Endothelial cell of umbilical vein (primary cell): ENCODE measurements around the gene CLPSL2. TPM values are rescaled to one million over a fixed set of nuclear protein-coding genes. Genes with fewer than 3 reads are reported as not detected.

Experiments used
- BruUV-seq: library from RNA; stranded (reverse); fragments of 400-500 nt; replicated peaks from 2 replicates; lab custom pipeline; 2021; lab: Mats Ljungman, UMichigan
- CTCF ChIA-PET: fragments of 300-600, 350-600 bp; sonication (Branson Sonifier 250); formaldehyde crosslinking; loops from one replicate; lab custom pipeline; 2021; ENCODE audit warnings: antibody characterized with exemption, inconsistent platforms; lab: Charles Lee
- POLR2A ChIA-PET: fragments of 300-600, 350-600 bp; sonication (Branson Sonifier 250); formaldehyde crosslinking; loops from one replicate; lab custom pipeline; 2021; ENCODE audit warnings: antibody characterized with exemption, inconsistent platforms; lab: Charles Lee
- DNase-seq: peaks from one replicate; pipeline ENCODE4 v3.0.0-alpha.2; 2011; ENCODE audit warnings: low read depth, low spot score
- FAIRE-seq: peaks from 2 replicates; lab custom pipeline; 2011; peaks lifted over from hg19 to GRCh38; lab: Jason Lieb, UNC
- H2AFZ ChIP-seq: 2 replicates; pipeline ENCODE4 v1.6.0; 2012; ENCODE audit warnings: low read depth, low read length, control low read depth, inconsistent platforms
- H3K27ac ChIP-seq: 2 replicates; pipeline ENCODE4 v1.5.1; 2011; ENCODE audit warnings: low read depth, mild to moderate bottlenecking, control low read depth, low read length, moderate library complexity; ENCODE audit not compliant: insufficient read depth
- H3K27me3 ChIP-seq, 2 experiments: 2 replicates each; pipeline versions ENCODE4 v1.6.0 to v1.6.1; 2011; ENCODE audit warnings: low read length in 2 of 2, mixed read lengths in 1 of 2; ENCODE audit not compliant: control insufficient read depth in 2 of 2, insufficient read depth in 2 of 2
- H3K36me3 ChIP-seq, 2 experiments: 2 replicates in 1 of 2; 3 replicates in 1 of 2; pipeline ENCODE4 v1.5.1; 2011; ENCODE audit warnings: low read length in 2 of 2, mild to moderate bottlenecking in 1 of 2, moderate library complexity in 1 of 2; ENCODE audit not compliant: control insufficient read depth in 2 of 2, insufficient read depth in 2 of 2; ENCODE audit errors: extremely low read depth in 1 of 2
- H3K4me1 ChIP-seq: 3 replicates; pipeline ENCODE4 v1.5.1; 2011; ENCODE audit warnings: mild to moderate bottlenecking, low read length; ENCODE audit not compliant: control insufficient read depth, insufficient read depth; ENCODE audit errors: extremely low read depth
- H3K4me2 ChIP-seq: 2 replicates; pipeline ENCODE4 v1.6.1; 2011; ENCODE audit warnings: low read length, control low read depth, mixed read lengths; ENCODE audit not compliant: insufficient read depth
- H3K4me3 ChIP-seq, 3 experiments: fragments of 200-600 bp in 1 of 3; sonication (generic), shearing (Covaris generic) in 1 of 3; replicated peaks in 1 of 3; 2 replicates each; pipeline ENCODE4 v1.5.1; 2011 to 2016; ENCODE audit warnings: control low read depth in 3 of 3, low read length in 3 of 3, mild to moderate bottlenecking in 2 of 3, inconsistent platforms in 1 of 3, low read depth in 1 of 3, moderate library complexity in 1 of 3; ENCODE audit not compliant: insufficient read depth in 1 of 3
- H3K79me2 ChIP-seq: 2 replicates; pipeline ENCODE4 v1.6.0; 2012; ENCODE audit warnings: low read length, inconsistent platforms; ENCODE audit not compliant: control insufficient read depth, insufficient read depth
- H3K9ac ChIP-seq: replicated peaks from 2 replicates; pipeline ENCODE3; 2011; ENCODE audit warnings: low read length, control low read depth; ENCODE audit not compliant: insufficient read depth; ENCODE audit errors: extremely low read depth
- H3K9me1 ChIP-seq: replicated peaks from 3 replicates; pipeline ENCODE4 v1.6.0; 2011; ENCODE audit warnings: mild to moderate bottlenecking, low read length; ENCODE audit not compliant: control insufficient read depth, insufficient read depth; ENCODE audit errors: extremely low read depth
- H3K9me3 ChIP-seq: replicated peaks from 2 replicates; pipeline ENCODE4 v1.5.1; 2012; ENCODE audit warnings: low read length, inconsistent platforms; ENCODE audit not compliant: control insufficient read depth, insufficient read depth
- H4K20me1 ChIP-seq: replicated peaks from 2 replicates; pipeline ENCODE3; 2011; ENCODE audit warnings: mild to moderate bottlenecking, low read length; ENCODE audit not compliant: control insufficient read depth, insufficient read depth; ENCODE audit errors: extremely low read depth
- CTCF ChIP-seq, 2 donors: IDR thresholded peaks; 1 replicate in 1 of 2; 2 replicates in 1 of 2; pipeline ENCODE4 v1.5.1; 2011; ENCODE audit warnings: low read length in 2 of 2, mild to moderate bottlenecking in 2 of 2, moderate library complexity in 2 of 2, control low read depth in 1 of 2, inconsistent platforms in 1 of 2, low read depth in 1 of 2; ENCODE audit not compliant: insufficient read depth in 1 of 2; ENCODE audit errors: extremely low read depth in 1 of 2
- EZH2 ChIP-seq: IDR thresholded peaks from 2 replicates; pipeline ENCODE4 v1.6.1; 2012; ENCODE audit warnings: borderline replicate concordance, low read depth, mild to moderate bottlenecking, moderate library complexity, low read length, inconsistent platforms; ENCODE audit not compliant: severe bottlenecking
- FOS ChIP-seq: IDR thresholded peaks from 2 replicates; pipeline ENCODE4 v1.6.1; 2011; ENCODE audit warnings: mild to moderate bottlenecking, low read length, moderate library complexity, borderline replicate concordance; ENCODE audit not compliant: insufficient read depth
- GATA2 ChIP-seq: IDR thresholded peaks from 2 replicates; pipeline ENCODE4 v1.7.0; 2011; ENCODE audit warnings: low read depth, mild to moderate bottlenecking, moderate library complexity, mixed read lengths, low read length; ENCODE audit not compliant: insufficient read length, insufficient read depth
- JUN ChIP-seq: IDR thresholded peaks from 2 replicates; pipeline ENCODE4 v1.6.1; 2011; ENCODE audit warnings: borderline replicate concordance, low read depth; ENCODE audit not compliant: insufficient read length, insufficient read depth
- MAX ChIP-seq: IDR thresholded peaks from 2 replicates; pipeline ENCODE4 v1.6.1; 2011; ENCODE audit not compliant: insufficient read depth, insufficient read length
- MYC ChIP-seq: IDR thresholded peaks from one replicate; pipeline ENCODE4 v1.6.1; 2011; ENCODE audit warnings: mild to moderate bottlenecking, low read depth, low read length
- POLR2A ChIP-seq: IDR thresholded peaks from 2 replicates; pipeline ENCODE4 v1.6.1; 2012; ENCODE audit warnings: low read depth, mild to moderate bottlenecking, control low read depth, low read length
- POLR2AphosphoS5 ChIP-seq: IDR thresholded peaks from 2 replicates; pipeline ENCODE4 v1.6.1; 2012; ENCODE audit warnings: low read depth, mild to moderate bottlenecking, control low read depth, low read length, moderate library complexity; ENCODE audit not compliant: insufficient read depth
- dilution Hi-C: fragments of 300-500 bp; cut with MboI; formaldehyde crosslinking; loops from one replicate; pipeline ENCODE4 v1.15.0; 2019; ENCODE audit warnings: low sequenced_read_pairs; ENCODE audit not compliant: extremely low pct_ligation_motif_present
- intact Hi-C: fragments of 100-400 bp; cut with micrococcal nuclease; formaldehyde crosslinking; loops from one replicate; pipeline ENCODE4 v1.10.0; 2022
- polyA plus RNA-seq, 4 experiments: library from polyadenylated mRNA; depleted of rRNA in 3 of 4; stranded (reverse) in 3 of 4; unstranded in 1 of 4; fragments of >200 nt; gene quantifications; 2 replicates each; pipeline versions ENCODE4 v1.2.1 to v1.2.3, GENCODE V29; 2011 to 2012; ENCODE audit warnings: missing spikeins in 1 of 4
- total RNA-seq: library from RNA; stranded (reverse); gene quantifications from 2 replicates; pipeline ENCODE4 v1.2.3, GENCODE V29; 2021

CLPSL2 gene
- total and polyA plus RNA-seq, 2 donors (not counting 3 experiments of a cell fraction or from before 2014, with no cell fraction given), result not detected

DNA sequence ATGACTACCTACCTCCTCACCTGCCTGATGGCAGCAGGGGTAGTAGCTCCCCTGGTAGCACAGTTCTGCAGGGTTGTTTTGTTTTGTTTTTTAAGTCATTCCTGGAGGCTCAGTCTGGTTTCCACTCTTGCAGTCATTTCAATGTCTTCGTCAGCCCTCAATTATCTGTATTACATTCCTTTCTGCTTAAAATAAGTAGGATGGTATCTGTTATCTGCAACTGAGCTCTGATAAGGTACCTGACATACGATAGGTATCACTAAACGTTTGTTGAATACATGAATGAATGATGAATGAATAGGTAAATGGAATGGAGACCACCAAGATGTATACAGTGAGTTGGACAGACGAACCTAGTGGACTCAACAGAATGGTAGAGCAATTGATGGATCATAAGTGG lies 7.2 kb upstream of the CLPSL2 start:
- H3K27me3 ChIP-seq, result peaks cover 4 to 14% of the 10 kb centered on the region in 2 experiments
- intact Hi-C loops (no loop called here), dilution Hi-C loops (no loop called here)
- H3K4me3 ChIP-seq, result no peak overlapping the region
- no peaks in the 10 kb centered on the region for H3K36me3 ChIP-seq
- no peak for TF ChIP-seq EZH2
- no peak for TF ChIP-seq MAX
- no peak for TF ChIP-seq POLR2AphosphoS5
- no peak for TF ChIP-seq CTCF (IDR thresholded peaks at IDR 0.05; ENCODE audit: extremely low read depth in 1 of 2, insufficient read depth in 1 of 2, low read depth in 1 of 2, low read length in 2 of 2)
- no peak overlapping the region for H3K27ac ChIP-seq
- H3K9me3 ChIP-seq, result no peaks in the 10 kb centered on the region
- CTCF ChIA-PET, result interaction anchor here (0.6 to 1.4 kb wide), 6 partner anchors 10 to 254 kb away, joined by 3 to 4 read pairs (median 4); no protein-coding TSS in a partner anchor
- H3K79me2 ChIP-seq, result no peaks in the 10 kb centered on the region
- FAIRE-seq (no peak), DNase-seq (no peak)
- no peak overlapping the region for H2AFZ ChIP-seq
- POLR2A ChIA-PET, result no interaction called here
- H3K9me1 ChIP-seq, result no peaks in the 10 kb centered on the region
- no peak overlapping the region for H3K4me2 ChIP-seq
- no TSS peak for BruUV-seq
- H3K9ac ChIP-seq, result no peak overlapping the region
- no peaks in the 10 kb centered on the region for H4K20me1 ChIP-seq
- no peaks in the 10 kb centered on the region for H3K4me1 ChIP-seq

GRCh38 chr6:35771343-35771627 lies 5.1 kb upstream of the CLPSL2 start:
- intact Hi-C loops, result no loop called here
- BruUV-seq, result no TSS peak
- Histone ChIP-seq H3K36me3 (no peaks in the 10 kb centered on the region), H3K9ac (no peak overlapping the region), H3K9me3 (no peaks in the 10 kb centered on the region), H3K4me1 (no peaks in the 10 kb centered on the region), H3K79me2 (no peaks in the 10 kb centered on the region), H3K4me2 (no peak overlapping the region), H2AFZ (no peak overlapping the region), H3K27ac (no peak overlapping the region), H4K20me1 (no peaks in the 10 kb centered on the region), H3K9me1 (no peaks in the 10 kb centered on the region), H3K4me3 (no peak overlapping the region), H3K27me3 (peaks cover 0 to 11% of the 10 kb centered on the region in 2 experiments)
- no peak for TF ChIP-seq POLR2A
- no peak for TF ChIP-seq FOS
- no peak for TF ChIP-seq GATA2
- no peak for TF ChIP-seq CTCF (IDR thresholded peaks at IDR 0.05; ENCODE audit: extremely low read depth in 1 of 2, insufficient read depth in 1 of 2, low read depth in 1 of 2, low read length in 2 of 2)
- no peak for TF ChIP-seq EZH2
- no peak for TF ChIP-seq MAX
- TF ChIP-seq POLR2AphosphoS5, result no peak
- no peak for TF ChIP-seq MYC
- TF ChIP-seq JUN, result no peak
- dilution Hi-C loops, result no loop called here
- DNase-seq (no peak), FAIRE-seq (no peak)
- ChIA-PET POLR2A (no interaction called here), CTCF (interaction anchor here (1.1 kb wide), 2 partner anchors 14 to 223 kb away, joined by 3 to 4 read pairs; no protein-coding TSS in a partner anchor)
